ENCODE results near the gene RAB11FIP4. TPM values are rescaled to one million over a fixed set of nuclear protein-coding genes. Genes with fewer than 3 reads are reported as not detected.

Gene RAB11FIP4
- total and polyA plus RNA-seq, 2 of the 13 experiments (the other 11 are each of a cell fraction or from before 2014, with no cell fraction given) = 28.0 to 89.3 TPM

DNA sequence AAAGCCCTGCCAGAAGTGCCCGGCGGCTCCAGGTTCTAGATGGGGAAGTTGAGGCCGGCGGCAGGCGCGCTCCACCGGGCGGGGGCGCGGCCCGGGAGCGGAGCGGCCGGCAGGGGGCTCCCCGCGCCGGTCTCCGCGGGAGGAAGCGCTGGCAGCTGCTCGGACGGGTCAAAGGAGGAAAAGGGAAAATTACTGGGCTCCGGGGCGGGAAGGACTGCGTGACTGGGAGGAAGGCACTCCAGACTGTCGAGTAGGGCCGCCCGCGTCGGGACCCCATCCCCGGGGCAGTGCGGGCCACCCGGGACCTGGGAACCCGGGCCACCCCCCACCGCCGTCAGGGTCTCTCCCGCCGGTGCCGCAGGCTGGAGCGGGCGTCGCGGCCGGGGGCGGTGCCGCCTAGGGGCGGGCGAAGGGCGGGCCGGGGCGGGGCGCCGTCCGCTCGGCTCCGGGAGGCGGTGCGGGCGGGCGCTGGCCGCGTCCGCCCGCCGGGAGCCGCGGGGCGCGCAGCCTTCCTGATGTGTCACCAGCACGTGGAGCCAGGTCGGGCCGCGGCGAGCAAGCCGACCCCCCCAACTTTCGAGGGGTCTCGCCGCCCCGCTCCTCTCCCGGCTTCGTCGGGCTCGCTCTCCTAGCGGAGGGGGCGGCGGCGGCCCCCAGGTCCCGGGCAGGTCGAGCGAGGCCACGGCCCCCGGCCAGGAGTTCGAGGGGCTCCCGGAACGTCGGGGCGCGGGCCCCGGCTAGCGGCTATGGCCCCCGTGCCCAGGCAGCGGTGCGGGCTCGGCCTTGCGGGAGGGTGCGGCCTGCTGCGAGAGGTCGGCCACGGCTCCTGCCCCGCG is 167.5 kb downstream of the RAB11FIP4 start (continued):
- TF ChIP-seq ARID4A (CRISPR knock-in tag; IDR thresholded peaks at IDR 0.05; ENCODE audit: borderline replicate concordance) (peak; percentile 25; the same call in 1 of the 2 replicates), HDAC1 (CRISPR knock-in tag; IDR thresholded peaks at IDR 0.05) (0 out of 2 replicates have a peak, but pooled peaks have one; percentile 20), PHF8 (CRISPR knock-in tag; IDR thresholded peaks at IDR 0.05) (peak; percentile 48; the same call in 1 of the 2 replicates), MED1 (CRISPR knock-in tag; IDR thresholded peaks at IDR 0.05) (0 out of 2 replicates have a peak, but pooled peaks have one; percentile 19), ATAD3A (CRISPR knock-in tag; IDR thresholded peaks at IDR 0.05) (no peak), ZBTB44 (CRISPR knock-in tag; IDR thresholded peaks at IDR 0.05) (no peak), ZBTB7A (CRISPR knock-in tag; IDR thresholded peaks at IDR 0.05) (no peak), NCOR1 (IDR thresholded peaks at IDR 0.05; ENCODE audit: borderline replicate concordance, low read length) (no peak), CCDC6 (CRISPR knock-in tag; IDR thresholded peaks at IDR 0.05) (0 out of 2 replicates have a peak, but pooled peaks have one; percentile 59), ZBTB43 (CRISPR knock-in tag; conservative IDR thresholded peaks at IDR 0.05) (no peak), TOPORS (CRISPR knock-in tag; IDR thresholded peaks at IDR 0.05) (peak; percentile 58; the same call in 1 of the 2 replicates), TAF15 (IDR thresholded peaks at IDR 0.05; ENCODE audit: low read depth, low read length, poor library complexity, severe bottlenecking) (no peak), ZNF547 (CRISPR knock-in tag; IDR thresholded peaks at IDR 0.05) (0 out of 2 replicates have a peak, but pooled peaks have one; percentile 42), ZNF333 (CRISPR knock-in tag; IDR thresholded peaks at IDR 0.05; ENCODE audit: borderline replicate concordance) (no peak), ARNT (IDR thresholded peaks at IDR 0.05) (no peak)
- TF ChIP-seq, protein P1, sequence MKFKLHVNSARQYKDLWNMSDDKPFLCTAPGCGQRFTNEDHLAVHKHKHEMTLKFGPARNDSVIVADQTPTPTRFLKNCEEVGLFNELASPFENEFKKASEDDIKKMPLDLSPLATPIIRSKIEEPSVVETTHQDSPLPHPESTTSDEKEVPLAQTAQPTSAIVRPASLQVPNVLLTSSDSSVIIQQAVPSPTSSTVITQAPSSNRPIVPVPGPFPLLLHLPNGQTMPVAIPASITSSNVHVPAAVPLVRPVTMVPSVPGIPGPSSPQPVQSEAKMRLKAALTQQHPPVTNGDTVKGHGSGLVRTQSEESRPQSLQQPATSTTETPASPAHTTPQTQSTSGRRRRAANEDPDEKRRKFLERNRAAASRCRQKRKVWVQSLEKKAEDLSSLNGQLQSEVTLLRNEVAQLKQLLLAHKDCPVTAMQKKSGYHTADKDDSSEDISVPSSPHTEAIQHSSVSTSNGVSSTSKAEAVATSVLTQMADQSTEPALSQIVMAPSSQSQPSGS (CRISPR knock-in tag; IDR thresholded peaks at IDR 0.05) = no peak
- TF ChIP-seq, protein P2, sequence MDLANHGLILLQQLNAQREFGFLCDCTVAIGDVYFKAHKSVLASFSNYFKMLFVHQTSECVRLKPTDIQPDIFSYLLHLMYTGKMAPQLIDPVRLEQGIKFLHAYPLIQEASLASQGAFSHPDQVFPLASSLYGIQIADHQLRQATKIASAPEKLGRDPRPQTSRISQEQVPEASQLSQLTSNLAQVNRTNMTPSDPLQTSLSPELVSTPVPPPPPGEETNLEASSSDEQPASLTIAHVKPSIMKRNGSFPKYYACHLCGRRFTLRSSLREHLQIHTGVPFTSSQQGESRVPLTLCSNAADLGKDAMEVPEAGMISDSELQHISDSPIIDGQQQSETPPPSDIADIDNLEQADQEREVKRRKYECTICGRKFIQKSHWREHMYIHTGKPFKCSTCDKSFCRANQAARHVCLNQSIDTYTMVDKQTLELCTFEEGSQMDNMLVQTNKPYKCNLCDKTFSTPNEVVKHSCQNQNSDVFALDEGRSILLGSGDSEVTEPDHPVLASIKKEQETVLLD (CRISPR knock-in tag; IDR thresholded peaks at IDR 0.05; ENCODE audit: low read depth) = no peak

Data from HepG2 (cell line).